ENCODE data around the gene SCN5A. TPM values are rescaled to one million over a fixed set of nuclear protein-coding genes. Genes with fewer than 3 reads are reported as not detected.
A peak's percentile ranks its signal among the peaks of the same experiment; 100 is the strongest.

SCN5A gene
- total and polyA plus RNA-seq, 2 of the 8 experiments (the other 6 are each of a cell fraction or from before 2014, with no cell fraction given) = 4.8 to 11.4 TPM

DNA sequence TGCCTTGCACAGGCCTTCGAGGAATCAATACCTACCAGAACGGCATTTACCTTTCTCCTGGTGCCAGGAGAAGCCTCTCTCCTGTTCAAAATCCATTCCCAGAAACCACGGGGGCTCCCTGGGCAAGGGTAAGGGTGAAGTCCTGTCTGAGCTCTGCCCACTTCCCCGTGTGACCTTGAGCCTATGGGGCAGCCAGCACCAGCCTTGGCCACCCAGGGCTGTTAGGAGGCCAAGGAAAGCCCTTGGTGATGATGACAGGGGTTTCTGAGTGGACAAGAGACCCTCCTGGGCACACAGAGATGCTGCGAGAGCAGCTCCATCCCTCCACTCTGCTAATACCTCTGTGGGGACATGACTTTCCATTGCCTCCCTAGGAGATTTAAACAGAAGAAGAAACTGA is 5.9 kb downstream of the SCN5A start:
- Histone ChIP-seq H3K79me1 (ENCODE audit: low read depth, low read length) (0 out of 2 replicates have a peak, but pooled peaks cover 9% of the 10 kb centered on the region), H4K91ac (replicated peaks; ENCODE audit: insufficient read length, low read length) (no peak overlapping the region), H3K36me3 (ENCODE audit: control insufficient read depth in 2 of 4, insufficient read depth in 4 of 4, low read length in 3 of 4) (no peaks in the 10 kb centered on the region), H3K9ac (replicated peaks in 1 of 4; ENCODE audit: extremely low read depth in 1 of 4, low read depth in 3 of 4, low read length in 3 of 4) (no peak overlapping the region), H3K4me1 (replicated peaks in 1 of 4; ENCODE audit: control insufficient read depth in 3 of 4, insufficient read depth in 4 of 4, low read length in 3 of 4) (peaks cover 3 to 17% (median 6%) of the 10 kb centered on the region in 4 experiments; a peak in 6 of 7 replicates), H3K14ac (ENCODE audit: insufficient read length) (no peak overlapping the region), H3K4me2 (ENCODE audit: insufficient read depth in 1 of 2, low read depth in 2 of 2, low read length in 2 of 2) (no peak overlapping the region), H4K5ac (ENCODE audit: insufficient read length, low read depth, low read length) (no peak overlapping the region), H3K18ac (ENCODE audit: extremely low read depth, low read length) (no peak overlapping the region), H3K27ac (ENCODE audit: low read depth, low read length) (no peak overlapping the region), H2BK20ac (ENCODE audit: low read length) (no peak overlapping the region), H2AFZ (ENCODE audit: low read length) (no peak overlapping the region), H3K23ac (ENCODE audit: insufficient read length) (no peak overlapping the region), H2BK5ac (ENCODE audit: low read depth, low read length) (no peak overlapping the region), H3K4ac (replicated peaks; ENCODE audit: insufficient read length, low read depth, low read length) (no peak overlapping the region), H2BK120ac (replicated peaks; ENCODE audit: low read depth, low read length) (no peak overlapping the region), H2BK12ac (ENCODE audit: low read depth, low read length) (no peak overlapping the region), H2BK15ac (ENCODE audit: low read length) (no peak overlapping the region), H3K9me3 (ENCODE audit: insufficient read depth in 2 of 2, low read depth in 1 of 2, low read length in 1 of 2) (no peaks in the 10 kb centered on the region), H3K4me3 (ENCODE audit: extremely low read depth in 1 of 4, insufficient read depth in 2 of 4, low read depth in 3 of 4, low read length in 4 of 4) (no peak overlapping the region), H3K23me2 (ENCODE audit: low read depth, low read length) (peaks cover 2% of the 10 kb centered on the region; the same call in 1 of the 2 replicates), H3K56ac (replicated peaks; ENCODE audit: insufficient read length, low read depth, low read length) (no peak overlapping the region), H4K20me1 (replicated peaks in 1 of 2; ENCODE audit: control insufficient read depth in 1 of 2, insufficient read depth in 2 of 2, low read length in 2 of 2) (peaks cover 0 to 28% of the 10 kb centered on the region in 2 experiments), H4K8ac (ENCODE audit: extremely low read depth, insufficient read depth, low read length) (no peak overlapping the region), H3K79me2 (ENCODE audit: control insufficient read depth in 1 of 2, insufficient read depth in 2 of 2, low read length in 2 of 2) (no peaks in the 10 kb centered on the region; a peak in 1 of 4 replicates), H2AK5ac (ENCODE audit: low read depth, low read length) (0 out of 2 replicates have a peak overlapping the region, but pooled peaks have one; percentile 26), H3K27me3 (replicated peaks in 1 of 4; ENCODE audit: control insufficient read depth in 3 of 4, extremely low read depth in 1 of 4, insufficient read depth in 3 of 4, low read length in 3 of 4) (peaks cover 0 to 13% (median 8%) of the 10 kb centered on the region in 4 experiments; a peak in 5 of 7 replicates)
- FAIRE-seq (no peak), DNase-seq (ENCODE audit: low read depth in 1 of 2, low spot score in 2 of 2) (no peak)
- 89% methylated on average over 5 of the region's 5 CpGs; no CpG with 5 or more reads in 1 of the 2 experiments for WGBS, 2 experiments (ENCODE audit: extremely low coverage in 1 of 2, insufficient coverage in 1 of 2, insufficient read length in 1 of 2, insufficient replicate concordance in 2 of 2, low coverage in 1 of 2, low lambda C conversion rate in 2 of 2, missing lambda C conversion rate in 1 of 2)
- CTCF ChIA-PET (ENCODE audit: partially characterized antibody) = interaction anchor here (1.1 to 29.3 kb wide), 4 partner anchors 13 to 640 kb away, joined by 4 to 538 read pairs (median 264); no protein-coding TSS in a partner anchor
- POLR2A ChIA-PET (ENCODE audit: partially characterized antibody) = interaction anchor here (1.3 to 1.5 kb wide), 2 partner anchors 9 to 15 kb away, joined by 3 read pairs; no protein-coding TSS in a partner anchor
- TF ChIP-seq BACH1 (IDR thresholded peaks at IDR 0.05; ENCODE audit: low read length) (no peak), SAP30 (IDR thresholded peaks at IDR 0.05; ENCODE audit: insufficient read depth, insufficient replicate concordance, low read length) (no peak), NANOG (IDR thresholded peaks at IDR 0.05; ENCODE audit: insufficient read depth, low read depth, low read length, poor library complexity, severe bottlenecking) (no peak), GABPA (IDR thresholded peaks at IDR 0.05; ENCODE audit: borderline replicate concordance, insufficient read depth, low read length) (no peak), RXRA (IDR thresholded peaks at IDR 0.05; ENCODE audit: insufficient read depth, low read depth, low read length) (no peak)
